ENCODE data around the gene CLEC16A.

CLEC16A gene

GRCh38 chr16:11224096-11224893 lies 279.9 kb downstream of the CLEC16A start:
- no peak for DNase-seq (ENCODE audit: low spot score)

DNA sequence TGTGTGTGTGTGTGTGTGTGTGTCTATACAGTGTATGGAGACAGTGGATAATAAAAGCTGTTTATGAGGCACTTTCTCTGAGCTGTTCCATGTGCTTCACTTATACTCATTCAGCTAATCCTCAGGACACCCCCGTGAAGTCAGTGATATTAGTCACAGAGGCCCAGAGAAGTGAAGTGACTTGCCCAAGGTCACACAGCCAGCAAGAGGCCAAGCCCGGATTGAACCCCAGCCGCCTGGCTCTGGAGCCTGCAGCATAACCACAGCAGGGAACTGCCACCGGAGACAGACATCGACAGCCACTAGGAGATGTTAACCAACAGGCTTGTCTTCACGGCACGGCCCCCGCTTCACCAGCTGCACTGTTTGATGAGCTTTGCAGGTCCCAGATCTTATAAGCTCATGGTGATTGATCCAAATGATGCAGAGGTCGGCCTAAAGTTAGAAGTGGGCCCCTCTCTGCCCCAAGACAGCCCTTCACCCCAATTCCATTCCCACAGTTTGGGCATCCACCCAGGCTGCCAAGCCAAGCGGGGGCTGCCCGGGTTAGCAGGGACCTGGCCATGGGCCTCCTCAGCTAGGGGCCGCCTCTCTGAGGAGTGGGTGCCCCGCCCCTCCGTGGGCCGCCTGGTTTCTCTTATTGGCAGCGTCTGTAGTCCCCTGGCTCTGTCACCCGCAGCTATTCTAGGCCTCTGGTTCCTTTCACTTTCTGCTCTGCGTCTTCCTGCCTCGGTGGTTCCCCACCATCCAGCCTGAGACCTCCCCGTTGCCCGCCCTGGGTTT lies 280.7 kb downstream of the CLEC16A start:
- no peak for DNase-seq (ENCODE audit: low spot score)

GRCh38 chr16:11225677-11226549 lies 281.5 kb downstream of the CLEC16A start:
- DNase-seq (ENCODE audit: low spot score) = no peak

GRCh38 chr16:11229432-11229831 lies 285.1 kb downstream of the CLEC16A start:
- no peak for DNase-seq (ENCODE audit: low spot score)

DNA sequence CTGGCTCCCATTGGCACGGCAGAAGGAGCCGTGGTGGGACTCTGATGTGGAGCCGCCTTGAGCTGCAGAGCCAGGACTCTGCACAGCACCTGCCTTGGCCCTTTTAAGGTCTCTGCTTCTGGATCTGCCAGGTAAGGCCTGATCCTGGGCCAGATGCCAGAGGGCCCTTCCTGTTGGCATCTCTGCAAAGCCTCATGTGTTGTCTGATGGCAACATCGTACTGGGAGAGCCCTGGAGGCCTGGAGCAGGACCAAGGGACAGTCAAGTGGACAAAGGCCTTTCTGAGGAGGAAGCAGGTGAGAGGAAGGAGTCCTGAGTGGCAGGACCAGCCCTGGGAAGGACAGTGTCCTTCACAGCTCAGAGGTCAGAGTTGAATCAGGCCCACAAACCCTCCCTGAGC lies 285.5 kb downstream of the CLEC16A start:
- DNase-seq (ENCODE audit: low spot score) = no peak

DNA sequence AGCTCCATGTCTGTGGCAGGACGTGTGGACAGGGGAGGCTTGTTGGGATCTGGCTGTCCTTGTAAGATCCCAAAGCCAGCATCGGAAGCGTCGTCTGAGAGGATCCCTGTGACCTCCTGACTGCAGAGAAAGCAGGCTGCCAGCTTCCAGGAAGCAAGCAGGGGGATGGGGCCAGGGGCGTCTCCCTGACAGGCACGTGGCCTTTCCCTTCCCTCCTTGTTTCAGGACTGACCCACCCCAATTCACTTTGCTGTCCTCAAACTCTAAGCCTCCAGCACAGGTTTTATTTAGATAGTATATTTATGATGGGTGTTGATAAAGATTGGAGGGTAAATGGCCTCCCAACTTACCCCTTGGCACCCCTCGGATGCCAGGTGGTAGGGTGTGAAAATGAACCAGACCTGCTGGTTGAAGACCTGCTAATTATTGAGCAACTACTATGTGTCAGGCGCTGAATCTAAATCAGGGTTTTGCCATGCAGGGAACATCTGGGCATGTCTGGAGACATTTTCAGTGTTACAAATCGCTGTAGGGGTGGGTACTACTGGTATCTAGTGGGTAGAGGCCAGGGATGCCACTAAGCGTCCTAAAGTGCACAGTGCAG lies 287.1 kb downstream of the CLEC16A start:
- no peak for DNase-seq (ENCODE audit: low spot score)
